GM23338 (cell line): ENCODE results near the gene TGFBR1. TPM values are rescaled to one million over a fixed set of nuclear protein-coding genes. Genes with fewer than 3 reads are reported as not detected.

Source experiments
- ATAC-seq: fragments of 200-7000 bp; cut with Tn5 transposase; 3 replicates; pipeline ENCODE4 v1.9.1; 2020
- DNase-seq: peaks from one replicate; pipeline ENCODE4 v3.0.0-alpha.2; 2015; ENCODE audit warnings: low spot score
- H2AFZ ChIP-seq: fragments of 200-600 bp; sonication (generic); 2 replicates; pipeline ENCODE4 v1.8.0; 2016; ENCODE audit warnings: antibody characterized with exemption, mild to moderate bottlenecking, moderate library complexity
- H3F3A ChIP-seq: fragments of 200-600 bp; sonication (generic); replicated peaks from 2 replicates; pipeline ENCODE4 v1.8.0; 2017; ENCODE audit warnings: antibody characterized with exemption, mixed run types, low read depth
- H3K27ac ChIP-seq: fragments of 200-600 bp; sonication (generic); 2 replicates; pipeline ENCODE4 v1.6.1; 2016; ENCODE audit warnings: low read depth
- H3K27me3 ChIP-seq: fragments of 200-600 bp; sonication (generic); 2 replicates; pipeline ENCODE4 v1.8.0; 2016; ENCODE audit warnings: mild to moderate bottlenecking, mixed run types, moderate library complexity; ENCODE audit not compliant: insufficient read depth
- H3K36me3 ChIP-seq: fragments of 200-600 bp; sonication (generic); 2 replicates; pipeline ENCODE4 v1.8.0; 2016; ENCODE audit warnings: mild to moderate bottlenecking; ENCODE audit not compliant: insufficient read depth
- H3K4me1 ChIP-seq: fragments of 200-600 bp; sonication (generic); 2 replicates; pipeline ENCODE4 v1.8.0; 2016; ENCODE audit warnings: mild to moderate bottlenecking, moderate library complexity; ENCODE audit not compliant: insufficient read depth
- H3K4me2 ChIP-seq: fragments of 200-600 bp; sonication (generic); 2 replicates; pipeline ENCODE4 v1.7.1; 2017; ENCODE audit warnings: mixed run types
- H3K4me3 ChIP-seq: fragments of 200-600 bp; sonication (generic); 2 replicates; pipeline ENCODE4 v1.6.1; 2016; ENCODE audit warnings: mixed run types
- H3K79me2 ChIP-seq: fragments of 200-600 bp; sonication (generic); replicated peaks from 2 replicates; pipeline ENCODE4 v1.8.0; 2017; ENCODE audit warnings: mild to moderate bottlenecking; ENCODE audit not compliant: insufficient read depth
- H3K9me2 ChIP-seq: fragments of 200-600 bp; sonication (generic); 2 replicates; pipeline ENCODE4 v1.8.0; 2017; ENCODE audit not compliant: insufficient read depth
- H4K20me1 ChIP-seq: fragments of 200-600 bp; sonication (generic); replicated peaks from 2 replicates; pipeline ENCODE4 v1.8.0; 2017; ENCODE audit warnings: mild to moderate bottlenecking; ENCODE audit not compliant: insufficient read depth
- H3K27ac Mint-ChIP-seq: 2 replicates; pipeline ENCODE4 v1.8.0; 2020; ENCODE audit warnings: inconsistent platforms, mild to moderate bottlenecking, moderate library complexity, mixed read lengths
- H3K27me3 Mint-ChIP-seq: 3 replicates; pipeline ENCODE4 v1.8.0; 2022; ENCODE audit warnings: low read depth, mild to moderate bottlenecking, moderate library complexity, mixed read lengths, inconsistent platforms; ENCODE audit not compliant: insufficient read depth, poor library complexity
- H3K36me3 Mint-ChIP-seq: 3 replicates; pipeline ENCODE4 v1.8.0; 2021; ENCODE audit warnings: low read depth, mild to moderate bottlenecking, inconsistent platforms, moderate library complexity, mixed read lengths
- H3K4me1 Mint-ChIP-seq: 3 replicates; pipeline ENCODE4 v1.8.0; 2020; ENCODE audit warnings: mild to moderate bottlenecking, inconsistent platforms, mixed read lengths
- H3K4me3 Mint-ChIP-seq: 3 replicates; pipeline ENCODE4 v1.8.0; 2021; ENCODE audit warnings: moderate library complexity, mild to moderate bottlenecking, inconsistent platforms, mixed read lengths
- H3K9me3 Mint-ChIP-seq: 3 replicates; pipeline ENCODE4 v1.8.0; 2020; ENCODE audit warnings: moderate library complexity, mild to moderate bottlenecking, inconsistent platforms, mixed read lengths
- CREB1 ChIP-seq: fragments of 250-450 bp; sonication (Bioruptor Pico); IDR thresholded peaks from 2 replicates; pipeline ENCODE4 v1.5.0; 2020; ENCODE audit warnings: low read depth, mild to moderate bottlenecking, moderate library complexity
- JUNB ChIP-seq: IDR thresholded peaks from one replicate; pipeline ENCODE4 v1.6.1; 2016; ENCODE audit warnings: antibody characterized with exemption; ENCODE audit not compliant: unreplicated experiment
- POLR2AphosphoS5 ChIP-seq: IDR thresholded peaks from 2 replicates; pipeline ENCODE4 v1.6.1; 2016; ENCODE audit warnings: antibody characterized with exemption, low read depth
- polyA plus RNA-seq: library from polyadenylated mRNA; unstranded; fragments of >200 nt; fragmentation: Nextera tagmentation; extraction: Ambion mirVana; gene quantifications from 2 replicates; pipeline ENCODE4 v1.2.1, GENCODE V29; 2016
- total RNA-seq: library from RNA; depleted of rRNA; stranded (reverse); fragments of >200 nt; shearing (Covaris generic); gene quantifications from 2 replicates; pipeline ENCODE4 v1.2.3, GENCODE V29; 2014
- TF ChIP-seq, protein P1 (sequence below), 2 experiments: fragments of 200-600 bp in 1 of 2; sonication (generic) in 1 of 2; conservative IDR thresholded peaks; 2 replicates each; pipeline versions ENCODE4 v1.5.1 to v1.6.1; 2016 to 2017; ENCODE audit warnings: antibody characterized with exemption in 2 of 2, low read depth in 2 of 2, mild to moderate bottlenecking in 2 of 2, moderate library complexity in 1 of 2
- TF ChIP-seq, protein P2 (sequence below): IDR thresholded peaks from one replicate; pipeline ENCODE4 v1.6.1; 2018; ENCODE audit warnings: antibody characterized with exemption; ENCODE audit not compliant: unreplicated experiment

Gene TGFBR1
- total and polyA plus RNA-seq, 2 experiments from 2014 or later = 9.3 to 40.2 TPM

DNA sequence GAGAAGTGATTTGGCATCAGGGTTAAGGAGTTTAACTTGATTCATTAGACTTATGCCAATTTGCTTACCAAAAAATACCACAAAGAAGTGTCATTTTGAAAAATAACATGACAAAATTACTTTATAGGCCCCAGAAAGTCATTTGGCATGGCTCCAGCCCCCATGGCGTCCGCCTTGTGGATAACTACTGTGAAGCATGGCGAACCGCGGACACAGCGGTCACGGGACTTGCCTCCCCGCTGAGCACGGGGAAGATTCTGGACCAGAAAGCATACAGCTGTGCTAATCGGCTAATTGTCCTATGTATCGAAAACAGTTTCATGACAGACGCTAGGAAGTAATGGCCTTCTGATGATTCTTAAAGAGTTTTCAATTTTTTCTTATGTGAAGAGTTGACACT is 35.4 kb upstream of the TGFBR1 start (continued):
- TF ChIP-seq, protein P1, sequence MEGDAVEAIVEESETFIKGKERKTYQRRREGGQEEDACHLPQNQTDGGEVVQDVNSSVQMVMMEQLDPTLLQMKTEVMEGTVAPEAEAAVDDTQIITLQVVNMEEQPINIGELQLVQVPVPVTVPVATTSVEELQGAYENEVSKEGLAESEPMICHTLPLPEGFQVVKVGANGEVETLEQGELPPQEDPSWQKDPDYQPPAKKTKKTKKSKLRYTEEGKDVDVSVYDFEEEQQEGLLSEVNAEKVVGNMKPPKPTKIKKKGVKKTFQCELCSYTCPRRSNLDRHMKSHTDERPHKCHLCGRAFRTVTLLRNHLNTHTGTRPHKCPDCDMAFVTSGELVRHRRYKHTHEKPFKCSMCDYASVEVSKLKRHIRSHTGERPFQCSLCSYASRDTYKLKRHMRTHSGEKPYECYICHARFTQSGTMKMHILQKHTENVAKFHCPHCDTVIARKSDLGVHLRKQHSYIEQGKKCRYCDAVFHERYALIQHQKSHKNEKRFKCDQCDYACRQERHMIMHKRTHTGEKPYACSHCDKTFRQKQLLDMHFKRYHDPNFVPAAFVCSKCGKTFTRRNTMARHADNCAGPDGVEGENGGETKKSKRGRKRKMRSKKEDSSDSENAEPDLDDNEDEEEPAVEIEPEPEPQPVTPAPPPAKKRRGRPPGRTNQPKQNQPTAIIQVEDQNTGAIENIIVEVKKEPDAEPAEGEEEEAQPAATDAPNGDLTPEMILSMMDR (conservative IDR thresholded peaks at IDR 0.05; ENCODE audit: low read depth in 2 of 2) = no peak
- TF ChIP-seq CREB1 (CRISPR knock-in tag) (no peak), POLR2AphosphoS5 (no peak)
- TF ChIP-seq, protein P2, sequence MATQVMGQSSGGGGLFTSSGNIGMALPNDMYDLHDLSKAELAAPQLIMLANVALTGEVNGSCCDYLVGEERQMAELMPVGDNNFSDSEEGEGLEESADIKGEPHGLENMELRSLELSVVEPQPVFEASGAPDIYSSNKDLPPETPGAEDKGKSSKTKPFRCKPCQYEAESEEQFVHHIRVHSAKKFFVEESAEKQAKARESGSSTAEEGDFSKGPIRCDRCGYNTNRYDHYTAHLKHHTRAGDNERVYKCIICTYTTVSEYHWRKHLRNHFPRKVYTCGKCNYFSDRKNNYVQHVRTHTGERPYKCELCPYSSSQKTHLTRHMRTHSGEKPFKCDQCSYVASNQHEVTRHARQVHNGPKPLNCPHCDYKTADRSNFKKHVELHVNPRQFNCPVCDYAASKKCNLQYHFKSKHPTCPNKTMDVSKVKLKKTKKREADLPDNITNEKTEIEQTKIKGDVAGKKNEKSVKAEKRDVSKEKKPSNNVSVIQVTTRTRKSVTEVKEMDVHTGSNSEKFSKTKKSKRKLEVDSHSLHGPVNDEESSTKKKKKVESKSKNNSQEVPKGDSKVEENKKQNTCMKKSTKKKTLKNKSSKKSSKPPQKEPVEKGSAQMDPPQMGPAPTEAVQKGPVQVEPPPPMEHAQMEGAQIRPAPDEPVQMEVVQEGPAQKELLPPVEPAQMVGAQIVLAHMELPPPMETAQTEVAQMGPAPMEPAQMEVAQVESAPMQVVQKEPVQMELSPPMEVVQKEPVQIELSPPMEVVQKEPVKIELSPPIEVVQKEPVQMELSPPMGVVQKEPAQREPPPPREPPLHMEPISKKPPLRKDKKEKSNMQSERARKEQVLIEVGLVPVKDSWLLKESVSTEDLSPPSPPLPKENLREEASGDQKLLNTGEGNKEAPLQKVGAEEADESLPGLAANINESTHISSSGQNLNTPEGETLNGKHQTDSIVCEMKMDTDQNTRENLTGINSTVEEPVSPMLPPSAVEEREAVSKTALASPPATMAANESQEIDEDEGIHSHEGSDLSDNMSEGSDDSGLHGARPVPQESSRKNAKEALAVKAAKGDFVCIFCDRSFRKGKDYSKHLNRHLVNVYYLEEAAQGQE = no peak

DNA sequence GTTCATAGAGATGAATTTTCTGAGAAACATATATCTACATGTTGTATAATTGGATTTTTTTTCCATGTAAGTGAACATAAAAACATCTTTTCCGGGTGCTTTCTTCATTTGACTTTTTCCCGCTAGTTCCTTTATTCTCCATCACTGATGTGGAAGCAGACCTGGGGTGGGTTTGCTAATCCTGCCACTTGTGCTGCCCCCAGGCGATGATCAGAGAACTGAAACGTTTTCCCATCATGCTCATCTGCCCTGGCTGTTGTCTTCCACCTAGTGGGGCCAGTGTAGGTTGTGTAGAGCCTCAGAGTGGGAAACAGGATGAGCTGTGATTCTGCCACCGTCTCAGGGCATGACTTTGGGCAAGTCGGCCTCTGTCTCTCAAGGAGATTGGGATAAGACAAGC is 34.2 kb upstream of the TGFBR1 start:
- no peaks in the 10 kb centered on the region for H3K9me3 Mint-ChIP-seq
- no peak overlapping the region for H3K27ac ChIP-seq

More for the DNA sequence above, 34.2 kb upstream of the TGFBR1 start:
- Histone ChIP-seq H3F3A (no peaks in the 10 kb centered on the region), H3K79me2 (no peaks in the 10 kb centered on the region), H3K27me3 (no peaks in the 10 kb centered on the region), H4K20me1 (no peaks in the 10 kb centered on the region), H3K36me3 (no peaks in the 10 kb centered on the region), H3K4me2 (no peak overlapping the region), H2AFZ (no peak overlapping the region), H3K9me2 (peaks cover 4% of the 10 kb centered on the region; the same call in 1 of the 2 replicates), H3K4me3 (no peak overlapping the region), H3K4me1 (no peaks in the 10 kb centered on the region)
- Mint-ChIP-seq H3K36me3 (no peaks in the 10 kb centered on the region), H3K27me3 (peaks cover 8% of the 10 kb centered on the region), H3K4me3 (no peak overlapping the region), H3K4me1 (no peaks in the 10 kb centered on the region), H3K27ac (no peak overlapping the region)
- DNase-seq (no peak), ATAC-seq (no peak)
- TF ChIP-seq JUNB = no peak
- TF ChIP-seq, protein P1 (conservative IDR thresholded peaks at IDR 0.05; ENCODE audit: low read depth in 2 of 2) = 0 out of 4 replicates have a peak, but pooled peaks of 1 of the 2 experiments have one; percentile 10
